MCF 10A (cell line): ENCODE data around the gene SH3BP2. TPM values are rescaled to one million over a fixed set of nuclear protein-coding genes. Genes with fewer than 3 reads are reported as not detected.
A peak's percentile ranks its signal among the peaks of the same experiment; 100 is the strongest.

ENCODE experiments used
- BruUV-seq: library from RNA; stranded (reverse); fragments of 400-500 nt; replicated peaks from 2 replicates; lab custom pipeline; 2021; lab: Mats Ljungman, UMichigan
- CTCF ChIA-PET: fragments of 300-600 bp; sonication (Branson Sonifier 250); formaldehyde crosslinking; extraction: SDS; loops from one replicate; lab custom pipeline; 2021; ENCODE audit warnings: antibody characterized with exemption, inconsistent platforms; lab: Yijun Ruan, JAX
- POLR2A ChIA-PET: fragments of 300-600, 350-650 bp; sonication (Branson Sonifier 250); formaldehyde crosslinking; extraction: SDS; loops from one replicate; lab custom pipeline; 2020; ENCODE audit warnings: antibody characterized with exemption, inconsistent platforms; lab: Yijun Ruan, JAX
- DNase-seq: peaks from one replicate; pipeline ENCODE4 v3.0.0-alpha.2; 2018; ENCODE audit not compliant: unreplicated experiment
- H3K27ac Mint-ChIP-seq: one replicate; pipeline ENCODE4 v1.8.0; 2022; ENCODE audit warnings: mild to moderate bottlenecking, low read depth, mixed read lengths; ENCODE audit not compliant: unreplicated experiment
- H3K27me3 Mint-ChIP-seq: one replicate; pipeline ENCODE4 v1.8.0; 2022; ENCODE audit warnings: mixed read lengths; ENCODE audit not compliant: insufficient read depth, unreplicated experiment
- H3K36me3 Mint-ChIP-seq: one replicate; pipeline ENCODE4 v1.8.0; 2022; ENCODE audit warnings: mild to moderate bottlenecking, moderate library complexity, mixed read lengths; ENCODE audit not compliant: insufficient read depth, unreplicated experiment
- H3K4me1 Mint-ChIP-seq: one replicate; pipeline ENCODE4 v1.8.0; 2022; ENCODE audit warnings: mixed read lengths; ENCODE audit not compliant: insufficient read depth, unreplicated experiment
- H3K4me3 Mint-ChIP-seq: one replicate; pipeline ENCODE4 v1.8.0; 2022; ENCODE audit warnings: mild to moderate bottlenecking, moderate library complexity, mixed read lengths; ENCODE audit not compliant: unreplicated experiment
- H3K9me3 Mint-ChIP-seq: one replicate; pipeline ENCODE4 v1.8.0; 2022; ENCODE audit warnings: mixed read lengths; ENCODE audit not compliant: unreplicated experiment
- intact Hi-C: fragments of 100-400 bp; cut with micrococcal nuclease; formaldehyde crosslinking; loops from 2 replicates; pipeline ENCODE4 v1.14.1; 2022
- total RNA-seq: library from RNA; stranded (reverse); gene quantifications from 2 replicates; pipeline ENCODE4 v1.2.3, GENCODE V29; 2022
- TF ChIP-seq, protein P1 (sequence below): fragments of 200-600 bp; IDR thresholded peaks from one replicate; pipeline ENCODE4 v1.8.0; 2022; ENCODE audit warnings: antibody characterized with exemption, mild to moderate bottlenecking; ENCODE audit not compliant: unreplicated experiment

The SH3BP2 gene
- total RNA-seq, 1 experiment from 2014 or later: 57.9 TPM

DNA sequence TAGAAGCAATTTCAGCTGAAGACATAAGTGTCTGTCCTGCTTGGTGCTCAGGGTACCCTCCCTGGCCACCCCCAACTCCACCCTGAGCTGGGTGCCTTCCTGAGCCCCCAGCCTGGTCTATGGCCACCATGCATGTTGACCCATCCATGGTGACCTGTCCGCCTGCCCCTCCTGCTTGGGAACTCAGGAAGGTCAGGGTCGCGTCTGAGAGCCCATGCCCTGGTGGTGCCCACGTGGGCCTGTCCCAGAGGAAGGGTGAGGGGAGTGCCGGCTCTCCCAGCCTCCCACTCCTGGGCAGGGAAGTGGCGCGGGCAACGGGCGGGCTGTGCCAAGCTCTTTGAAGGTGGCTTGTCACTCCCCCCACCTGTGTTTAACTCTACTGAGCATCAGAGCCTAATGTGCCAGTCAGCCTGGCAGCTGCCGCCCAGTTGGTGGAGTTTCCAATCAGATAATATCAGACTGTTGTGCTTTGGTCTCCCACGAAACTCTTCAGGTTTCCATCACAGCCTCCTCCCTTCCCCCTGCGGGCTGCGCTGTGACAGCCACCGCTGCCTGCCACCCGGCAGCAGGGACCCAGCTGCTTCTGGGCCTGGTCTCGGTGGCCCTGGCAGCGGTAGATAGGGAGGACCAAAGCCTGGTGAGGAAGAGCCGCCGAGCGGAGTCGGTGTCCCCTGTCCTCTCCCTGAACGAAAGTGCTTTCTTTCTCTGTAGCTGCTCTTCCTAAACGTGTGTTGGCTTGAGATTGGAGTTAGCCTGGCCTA is 4.8 kb downstream of the SH3BP2 start:
- ChIA-PET POLR2A (interaction anchor here (0.6 to 3.7 kb wide), 10 partner anchors 9 to 204 kb away, joined by 3 to 19 read pairs (median 4); partner anchors contain the start of genes ADD1 and TNIP2), CTCF (interaction anchor here (0.9 to 1.7 kb wide), 3 partner anchors 34 to 81 kb away, joined by 3 to 4 read pairs (median 3); no protein-coding TSS in a partner anchor)
- intact Hi-C loops: no loop called here
- DNase-seq: no peak
- H3K4me1 Mint-ChIP-seq: peaks cover 69% of the 10 kb centered on the region
- H3K27me3 Mint-ChIP-seq: no peaks in the 10 kb centered on the region
- H3K4me3 Mint-ChIP-seq: peak overlapping the region; percentile 16
- no TSS peak for BruUV-seq
- no peaks in the 10 kb centered on the region for H3K9me3 Mint-ChIP-seq
- H3K36me3 Mint-ChIP-seq: no peaks in the 10 kb centered on the region
- TF ChIP-seq, protein P1, sequence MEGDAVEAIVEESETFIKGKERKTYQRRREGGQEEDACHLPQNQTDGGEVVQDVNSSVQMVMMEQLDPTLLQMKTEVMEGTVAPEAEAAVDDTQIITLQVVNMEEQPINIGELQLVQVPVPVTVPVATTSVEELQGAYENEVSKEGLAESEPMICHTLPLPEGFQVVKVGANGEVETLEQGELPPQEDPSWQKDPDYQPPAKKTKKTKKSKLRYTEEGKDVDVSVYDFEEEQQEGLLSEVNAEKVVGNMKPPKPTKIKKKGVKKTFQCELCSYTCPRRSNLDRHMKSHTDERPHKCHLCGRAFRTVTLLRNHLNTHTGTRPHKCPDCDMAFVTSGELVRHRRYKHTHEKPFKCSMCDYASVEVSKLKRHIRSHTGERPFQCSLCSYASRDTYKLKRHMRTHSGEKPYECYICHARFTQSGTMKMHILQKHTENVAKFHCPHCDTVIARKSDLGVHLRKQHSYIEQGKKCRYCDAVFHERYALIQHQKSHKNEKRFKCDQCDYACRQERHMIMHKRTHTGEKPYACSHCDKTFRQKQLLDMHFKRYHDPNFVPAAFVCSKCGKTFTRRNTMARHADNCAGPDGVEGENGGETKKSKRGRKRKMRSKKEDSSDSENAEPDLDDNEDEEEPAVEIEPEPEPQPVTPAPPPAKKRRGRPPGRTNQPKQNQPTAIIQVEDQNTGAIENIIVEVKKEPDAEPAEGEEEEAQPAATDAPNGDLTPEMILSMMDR: no peak
- H3K27ac Mint-ChIP-seq: peak overlapping the region; percentile 89

DNA sequence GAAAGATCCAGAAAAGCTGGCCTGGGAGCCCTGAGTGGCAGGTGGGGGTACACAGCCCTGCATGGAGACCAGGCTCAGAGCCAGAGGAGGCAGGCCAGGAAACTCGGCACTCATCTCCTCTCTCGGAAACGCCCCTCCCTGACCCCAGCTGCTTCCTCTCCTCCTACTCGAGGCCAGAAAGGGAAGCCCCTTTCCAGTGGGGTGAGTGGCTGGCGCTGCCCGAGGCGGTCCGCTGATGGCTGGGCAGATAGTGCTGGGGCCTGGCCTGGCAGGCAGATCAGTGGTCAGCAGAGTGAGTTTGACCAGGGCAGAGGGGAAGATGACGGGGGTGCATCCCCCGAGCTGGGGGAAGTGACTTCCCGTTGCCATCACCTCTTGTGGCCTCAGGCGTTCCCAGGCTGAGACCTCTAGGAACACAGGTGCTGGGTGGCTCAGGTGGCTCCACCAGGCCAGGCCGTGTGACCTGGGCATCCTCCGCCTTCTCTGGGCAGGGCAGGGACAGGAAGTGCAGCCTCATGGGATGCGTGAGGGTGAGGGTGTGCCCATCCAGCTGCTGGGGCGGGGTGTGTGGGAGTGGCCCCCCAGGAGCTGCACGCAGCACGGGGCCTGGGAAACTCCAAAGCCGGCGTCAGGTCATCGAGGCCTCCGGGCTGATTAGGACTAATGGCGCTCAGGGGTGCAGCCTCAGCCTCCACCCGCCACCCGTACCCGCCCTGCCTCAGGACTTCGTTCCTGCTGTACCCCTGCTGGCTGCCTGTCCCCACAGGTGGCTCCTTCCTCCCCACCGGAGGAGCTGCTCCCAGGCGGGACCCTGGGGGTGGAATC is 5.7 kb downstream of the SH3BP2 start:
- POLR2A ChIA-PET: interaction anchor here (0.8 to 3.7 kb wide), 6 partner anchors 16 to 137 kb away, joined by 3 to 19 read pairs (median 3); no protein-coding TSS in a partner anchor
- CTCF ChIA-PET: interaction anchor here (0.6 to 0.9 kb wide), 2 partner anchors 15 to 33 kb away, joined by 3 read pairs; no protein-coding TSS in a partner anchor
- TF ChIP-seq, protein P1: no peak
- peaks cover 69% of the 10 kb centered on the region for H3K4me1 Mint-ChIP-seq
- peak; percentile 47 for DNase-seq
- no peaks in the 10 kb centered on the region for H3K36me3 Mint-ChIP-seq
- no peaks in the 10 kb centered on the region for H3K9me3 Mint-ChIP-seq
- no TSS peak for BruUV-seq
- H3K27ac Mint-ChIP-seq: peak overlapping the region; percentile 67
- H3K27me3 Mint-ChIP-seq: no peaks in the 10 kb centered on the region
- intact Hi-C loops: no loop called here
- peak overlapping the region; percentile 16 for H3K4me3 Mint-ChIP-seq

DNA sequence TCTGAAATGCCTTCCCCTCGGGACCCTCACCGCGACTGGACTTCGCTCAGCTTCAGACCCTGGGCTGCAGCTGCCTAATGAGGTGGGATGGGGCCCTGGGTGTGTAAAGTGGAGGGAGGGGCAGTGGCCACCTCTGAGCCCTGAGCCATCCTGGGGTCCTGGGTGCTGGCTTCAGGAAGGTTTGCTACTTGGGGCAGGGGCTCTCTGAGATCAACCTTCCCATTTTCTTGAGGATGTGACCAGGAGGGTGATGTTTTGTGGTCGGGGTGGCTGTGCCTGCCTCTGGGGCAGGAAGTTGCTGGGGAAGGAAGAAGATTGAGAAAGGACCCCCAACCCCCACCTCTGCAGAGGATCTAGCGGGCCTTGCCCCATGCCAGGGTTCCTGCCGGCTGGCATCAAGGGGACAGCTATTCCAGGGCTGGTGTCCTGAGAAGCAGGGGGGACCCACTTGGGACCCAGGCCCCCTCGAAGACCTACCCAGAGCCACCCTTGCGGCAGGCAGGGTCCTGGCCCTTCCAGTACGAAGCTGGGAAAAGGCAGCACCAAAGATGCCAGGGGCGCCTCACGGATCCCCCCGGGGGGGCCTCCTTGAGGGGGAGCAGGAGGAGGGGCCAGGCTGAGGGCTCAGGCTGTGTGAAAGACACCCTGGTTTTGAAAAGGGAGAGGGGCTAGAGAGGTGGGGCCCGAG is 6.5 kb downstream of the SH3BP2 start:
- H3K36me3 Mint-ChIP-seq: no peaks in the 10 kb centered on the region
- ChIA-PET POLR2A (interaction anchor here (1.0 to 3.7 kb wide), 3 partner anchors 41 to 136 kb away, joined by 3 to 19 read pairs (median 5); partner anchors contain the start of gene TNIP2), CTCF (interaction anchor here (0.6 kb wide), 2 partner anchors 14 to 35 kb away, joined by 3 read pairs; no protein-coding TSS in a partner anchor)
- no TSS peak for BruUV-seq
- no peak overlapping the region for H3K27ac Mint-ChIP-seq
- no peak for DNase-seq
- H3K4me3 Mint-ChIP-seq: peak overlapping the region; percentile 26
- TF ChIP-seq, protein P1: no peak
- no peaks in the 10 kb centered on the region for H3K9me3 Mint-ChIP-seq
- H3K4me1 Mint-ChIP-seq: peaks cover 66% of the 10 kb centered on the region
- intact Hi-C loops: no loop called here
- H3K27me3 Mint-ChIP-seq: no peaks in the 10 kb centered on the region
